ENCODE measurements around the gene ABI3BP. TPM values are rescaled to one million over a fixed set of nuclear protein-coding genes. Genes with fewer than 3 reads are reported as not detected.

Gene ABI3BP
- total and polyA plus RNA-seq, 2 donors (not counting 1 experiment from before 2014, with no cell fraction given) = 4.8 to 62.9 TPM

DNA sequence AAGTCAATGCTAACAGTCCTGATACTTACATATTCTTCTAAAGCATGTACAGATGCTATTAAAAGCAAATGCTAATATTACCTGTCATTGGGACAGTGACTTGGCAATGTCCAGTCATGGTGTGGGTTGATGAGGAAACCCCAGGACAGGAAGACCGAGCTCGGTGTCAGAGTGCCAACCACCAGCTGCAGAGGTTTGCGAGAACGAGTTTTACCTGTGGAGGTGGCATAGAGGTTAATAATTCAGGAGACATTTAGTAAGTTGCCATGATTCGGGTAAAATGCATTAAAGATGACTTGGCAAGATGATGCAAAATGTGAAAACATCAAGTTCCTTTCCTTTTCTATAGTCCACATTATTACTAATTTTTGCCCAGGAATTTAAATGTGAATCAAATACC, 94.5 kb downstream of the ABI3BP start:
- no peak for TF ChIP-seq EZH2 (IDR thresholded peaks at IDR 0.05; ENCODE audit: low read length, missing control alignments)
- TF ChIP-seq, protein P1, sequence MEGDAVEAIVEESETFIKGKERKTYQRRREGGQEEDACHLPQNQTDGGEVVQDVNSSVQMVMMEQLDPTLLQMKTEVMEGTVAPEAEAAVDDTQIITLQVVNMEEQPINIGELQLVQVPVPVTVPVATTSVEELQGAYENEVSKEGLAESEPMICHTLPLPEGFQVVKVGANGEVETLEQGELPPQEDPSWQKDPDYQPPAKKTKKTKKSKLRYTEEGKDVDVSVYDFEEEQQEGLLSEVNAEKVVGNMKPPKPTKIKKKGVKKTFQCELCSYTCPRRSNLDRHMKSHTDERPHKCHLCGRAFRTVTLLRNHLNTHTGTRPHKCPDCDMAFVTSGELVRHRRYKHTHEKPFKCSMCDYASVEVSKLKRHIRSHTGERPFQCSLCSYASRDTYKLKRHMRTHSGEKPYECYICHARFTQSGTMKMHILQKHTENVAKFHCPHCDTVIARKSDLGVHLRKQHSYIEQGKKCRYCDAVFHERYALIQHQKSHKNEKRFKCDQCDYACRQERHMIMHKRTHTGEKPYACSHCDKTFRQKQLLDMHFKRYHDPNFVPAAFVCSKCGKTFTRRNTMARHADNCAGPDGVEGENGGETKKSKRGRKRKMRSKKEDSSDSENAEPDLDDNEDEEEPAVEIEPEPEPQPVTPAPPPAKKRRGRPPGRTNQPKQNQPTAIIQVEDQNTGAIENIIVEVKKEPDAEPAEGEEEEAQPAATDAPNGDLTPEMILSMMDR (conservative IDR thresholded peaks at IDR 0.05 in 1 of 2, IDR thresholded peaks at IDR 0.05 in 1 of 2; ENCODE audit: low read depth in 1 of 2, low read length in 2 of 2) = no peak
- Histone ChIP-seq H3K4me1 (ENCODE audit: control insufficient read depth, extremely low read depth, insufficient read depth, low read length) (peaks cover 8% of the 10 kb centered on the region), H3K9ac (ENCODE audit: insufficient read depth, low read length) (no peak overlapping the region), H4K20me1 (ENCODE audit: control insufficient read depth, extremely low read depth, insufficient read depth, low read length) (no peaks in the 10 kb centered on the region), H3K4me3 (replicated peaks in 1 of 4; ENCODE audit: control extremely low read depth in 1 of 4, insufficient read depth in 1 of 4, low read depth in 3 of 4, low read length in 4 of 4) (no peak overlapping the region), H3K4me2 (ENCODE audit: extremely low read depth, insufficient read depth, low read length) (no peak overlapping the region), H3K27me3 (ENCODE audit: control insufficient read depth, insufficient read depth, low read length) (no peaks in the 10 kb centered on the region), H2AFZ (ENCODE audit: low read length) (no peak overlapping the region), H3K79me2 (ENCODE audit: control insufficient read depth, insufficient read depth, low read length) (no peaks in the 10 kb centered on the region), H3K36me3 (ENCODE audit: control insufficient read depth, insufficient read depth, low read length) (no peaks in the 10 kb centered on the region), H3K27ac (ENCODE audit: insufficient read depth, low read length) (no peak overlapping the region), H3K9me3 (ENCODE audit: control insufficient read depth, insufficient read depth, low read depth, low read length) (no peaks in the 10 kb centered on the region)
- DNase-seq (ENCODE audit: low read depth in 2 of 2) = no peak

DNA sequence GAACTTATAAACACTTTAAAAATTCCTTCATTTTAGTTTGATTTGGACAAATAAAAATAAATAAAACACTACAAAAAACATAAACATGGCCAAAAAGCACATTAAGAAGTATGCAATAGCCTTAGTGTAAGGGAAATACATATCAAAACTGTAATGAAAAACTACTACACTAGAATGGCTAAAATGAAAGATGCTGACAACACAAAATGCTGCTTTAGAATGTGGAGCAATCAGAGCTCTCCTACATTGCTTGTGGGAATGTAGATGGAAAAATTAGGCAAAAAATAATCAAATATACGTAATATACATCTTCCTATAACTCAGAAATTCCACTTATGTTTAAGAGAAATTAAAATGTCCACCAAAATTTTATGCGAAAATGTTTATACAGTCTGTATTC, 96.2 kb downstream of the ABI3BP start:
- no peaks in the 10 kb centered on the region for H3K27me3 ChIP-seq (ENCODE audit: control insufficient read depth, insufficient read depth, low read length)
- H3K36me3 ChIP-seq (ENCODE audit: control insufficient read depth, insufficient read depth, low read length) = no peaks in the 10 kb centered on the region
- H4K20me1 ChIP-seq (ENCODE audit: control insufficient read depth, extremely low read depth, insufficient read depth, low read length) = no peaks in the 10 kb centered on the region
- no peak overlapping the region for H3K9ac ChIP-seq (ENCODE audit: insufficient read depth, low read length)
- TF ChIP-seq EZH2 (IDR thresholded peaks at IDR 0.05; ENCODE audit: low read length, missing control alignments) = no peak
- TF ChIP-seq, protein P1 (conservative IDR thresholded peaks at IDR 0.05 in 1 of 2, IDR thresholded peaks at IDR 0.05 in 1 of 2; ENCODE audit: low read depth in 1 of 2, low read length in 2 of 2) = no peak
- H3K4me1 ChIP-seq (ENCODE audit: control insufficient read depth, extremely low read depth, insufficient read depth, low read length) = peaks cover 4% of the 10 kb centered on the region
- no peak overlapping the region for H3K4me2 ChIP-seq (ENCODE audit: extremely low read depth, insufficient read depth, low read length)
- no peak overlapping the region for H3K4me3 ChIP-seq (replicated peaks in 1 of 4; ENCODE audit: control extremely low read depth in 1 of 4, insufficient read depth in 1 of 4, low read depth in 3 of 4, low read length in 4 of 4)
- H3K9me3 ChIP-seq (ENCODE audit: control insufficient read depth, insufficient read depth, low read depth, low read length) = no peaks in the 10 kb centered on the region
- no peak for DNase-seq (ENCODE audit: low read depth in 2 of 2)
- H3K27ac ChIP-seq (ENCODE audit: insufficient read depth, low read length) = no peak overlapping the region
- H2AFZ ChIP-seq (ENCODE audit: low read length) = no peak overlapping the region
- H3K79me2 ChIP-seq (ENCODE audit: control insufficient read depth, insufficient read depth, low read length) = no peaks in the 10 kb centered on the region

DNA sequence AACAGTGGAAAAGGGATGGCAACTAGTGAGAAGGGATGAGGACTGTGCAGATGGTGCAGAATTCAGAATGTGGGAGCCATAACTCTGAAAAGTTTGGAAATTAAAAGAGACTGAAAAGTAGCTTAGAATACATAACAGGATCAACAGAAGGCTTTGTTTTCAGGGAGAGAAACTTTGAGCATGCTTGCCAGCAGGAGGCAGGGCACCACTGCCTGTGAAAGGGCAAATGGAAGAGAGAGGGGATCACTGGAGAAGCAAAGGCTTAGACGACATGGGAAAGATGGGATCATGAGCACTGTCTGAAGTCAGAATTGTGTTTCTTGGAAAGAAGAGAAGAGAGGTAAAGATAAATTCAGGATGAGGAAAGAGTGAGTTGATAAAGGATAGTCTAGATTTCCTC, 99.6 kb downstream of the ABI3BP start:
- Histone ChIP-seq H3K36me3 (ENCODE audit: control insufficient read depth, insufficient read depth, low read length) (no peaks in the 10 kb centered on the region), H4K20me1 (ENCODE audit: control insufficient read depth, extremely low read depth, insufficient read depth, low read length) (no peaks in the 10 kb centered on the region), H3K27ac (ENCODE audit: insufficient read depth, low read length) (no peak overlapping the region), H3K4me3 (replicated peaks in 1 of 4; ENCODE audit: control extremely low read depth in 1 of 4, insufficient read depth in 1 of 4, low read depth in 3 of 4, low read length in 4 of 4) (no peak overlapping the region), H3K79me2 (ENCODE audit: control insufficient read depth, insufficient read depth, low read length) (no peaks in the 10 kb centered on the region), H3K4me2 (ENCODE audit: extremely low read depth, insufficient read depth, low read length) (no peak overlapping the region), H3K9ac (ENCODE audit: insufficient read depth, low read length) (no peak overlapping the region), H3K27me3 (ENCODE audit: control insufficient read depth, insufficient read depth, low read length) (no peaks in the 10 kb centered on the region), H3K9me3 (ENCODE audit: control insufficient read depth, insufficient read depth, low read depth, low read length) (no peaks in the 10 kb centered on the region), H3K4me1 (ENCODE audit: control insufficient read depth, extremely low read depth, insufficient read depth, low read length) (no peaks in the 10 kb centered on the region), H2AFZ (ENCODE audit: low read length) (no peak overlapping the region)
- peak; percentile 39 to 66 for DNase-seq (ENCODE audit: low read depth in 2 of 2)
- TF ChIP-seq, protein P1 (conservative IDR thresholded peaks at IDR 0.05 in 1 of 2, IDR thresholded peaks at IDR 0.05 in 1 of 2; ENCODE audit: low read depth in 1 of 2, low read length in 2 of 2) = peak; percentile 66 to 86
- TF ChIP-seq EZH2 (IDR thresholded peaks at IDR 0.05; ENCODE audit: low read length, missing control alignments) = no peak

All from fibroblast of lung (primary cell).